SJCRH30 (cell line): ENCODE measurements around the gene GOLGA6L10. TPM values are rescaled to one million over a fixed set of nuclear protein-coding genes. Genes with fewer than 3 reads are reported as not detected.
A peak's percentile ranks its signal among the peaks of the same experiment; 100 is the strongest.
"Not testable (repeated sequence)": the region's sequence is repeated elsewhere in the genome, so short reads cannot be mapped to it uniquely, and the experiment has no call there.

Experiments used
- DNase-seq, 2 experiments: peaks; one replicate each; pipeline ENCODE4 v3.0.0-alpha.2; 2015 to 2020
- H3K27ac ChIP-seq: fragments of 250-450 bp; sonication (Bioruptor Pico); 2 replicates; pipeline ENCODE4 v1.5.1; 2020; ENCODE audit warnings: mild to moderate bottlenecking, moderate library complexity
- H3K27me3 ChIP-seq: fragments of 250-450 bp; sonication (Bioruptor Pico); 2 replicates; pipeline ENCODE4 v1.5.1; 2020; ENCODE audit warnings: mild to moderate bottlenecking, moderate library complexity
- H3K36me3 ChIP-seq: fragments of 250-450 bp; sonication (Bioruptor Pico); 2 replicates; pipeline ENCODE4 v1.5.1; 2020; ENCODE audit warnings: mild to moderate bottlenecking, moderate library complexity
- H3K4me1 ChIP-seq: fragments of 250-450 bp; sonication (Bioruptor Pico); 2 replicates; pipeline ENCODE4 v1.5.1; 2020; ENCODE audit warnings: mild to moderate bottlenecking, moderate library complexity
- H3K4me3 ChIP-seq: fragments of 250-450 bp; sonication (Bioruptor Pico); 2 replicates; pipeline ENCODE4 v1.5.1; 2020; ENCODE audit warnings: mild to moderate bottlenecking, moderate library complexity
- H3K9me3 ChIP-seq: fragments of 250-450 bp; sonication (Bioruptor Pico); replicated peaks from 2 replicates; pipeline ENCODE4 v1.5.1; 2020; ENCODE audit warnings: mild to moderate bottlenecking, moderate library complexity
- total RNA-seq: library from RNA; depleted of rRNA; stranded (reverse); fragments of >200 nt; shearing (Covaris generic); gene quantifications from 2 replicates; pipeline ENCODE4 v1.2.3, GENCODE V29; 2014

The GOLGA6L10 gene
- total RNA-seq, 1 experiment from 2014 or later, result 0.10 TPM

DNA sequence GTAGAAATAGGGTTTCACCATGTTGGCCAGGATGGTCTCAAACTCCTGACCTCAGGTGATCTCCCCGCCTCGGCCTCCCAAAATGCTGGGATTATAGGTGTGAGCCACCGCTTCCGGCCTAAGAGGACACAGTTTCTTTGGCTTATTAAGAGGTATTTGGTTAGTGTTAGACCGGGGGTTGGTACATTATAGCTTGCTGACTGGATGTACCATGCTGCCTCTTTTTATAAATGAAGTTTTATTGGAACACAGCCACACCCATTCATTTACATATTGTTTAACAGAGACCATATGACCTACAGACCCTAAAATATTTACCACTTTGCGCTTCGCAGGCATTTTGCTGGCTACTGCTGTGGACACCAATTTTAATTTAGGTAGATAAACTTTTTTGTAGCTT lies 11.3 kb upstream of the GOLGA6L10 start:
- not testable (repeated sequence) for H3K27ac ChIP-seq, H3K36me3 ChIP-seq, DNase-seq, H3K27me3 ChIP-seq, H3K4me3 ChIP-seq, H3K4me1 ChIP-seq, H3K9me3 ChIP-seq

DNA sequence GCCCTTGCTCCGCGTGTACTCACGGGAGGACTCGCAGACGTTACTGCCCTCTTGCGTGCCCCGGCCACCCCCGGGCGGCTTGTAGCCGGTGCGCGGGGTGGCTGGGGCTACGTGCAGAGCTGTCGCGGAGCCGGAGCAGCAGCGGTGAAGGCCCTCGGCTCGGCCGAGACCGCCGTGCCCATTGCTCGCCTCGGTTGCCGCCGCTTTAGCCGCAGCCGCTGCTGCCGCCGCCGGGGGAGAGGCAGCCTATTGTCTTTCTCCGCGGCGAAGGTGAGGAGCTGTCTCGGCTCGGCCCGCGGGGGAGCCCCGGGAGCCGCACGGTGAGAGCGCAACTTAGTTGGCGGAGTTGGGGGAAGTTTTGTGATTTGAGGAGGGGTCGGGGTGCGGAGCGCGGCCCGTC lies 5.8 kb upstream of the GOLGA6L10 start:
- H3K4me1 ChIP-seq, H3K9me3 ChIP-seq, H3K27ac ChIP-seq, DNase-seq, H3K36me3 ChIP-seq, H3K27me3 ChIP-seq: not testable (repeated sequence)
- peak overlapping the region; percentile 39; the same call in 1 of the 2 replicates for H3K4me3 ChIP-seq

DNA sequence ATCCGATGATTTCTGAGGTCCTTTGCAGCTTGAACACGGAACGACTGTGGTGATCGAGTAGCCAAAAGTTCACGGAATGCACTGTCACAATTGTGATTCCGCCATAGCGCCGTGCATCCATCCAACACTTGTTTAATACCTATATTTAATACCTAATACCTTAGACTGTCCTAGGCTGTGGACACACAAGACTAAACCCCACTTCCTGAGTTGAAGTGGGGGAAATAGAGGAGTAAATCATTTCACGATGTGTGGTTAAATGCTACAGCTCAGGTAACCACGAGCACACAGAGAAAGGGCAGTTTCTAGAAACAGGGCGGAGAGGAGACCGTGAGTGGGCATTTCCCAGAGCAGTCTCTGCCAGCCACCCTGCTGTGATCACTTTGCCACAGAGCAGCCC lies 5.3 kb upstream of the GOLGA6L10 start:
- H3K36me3 ChIP-seq, H3K27ac ChIP-seq, H3K4me3 ChIP-seq, DNase-seq, H3K9me3 ChIP-seq, H3K4me1 ChIP-seq, H3K27me3 ChIP-seq: not testable (repeated sequence)

DNA sequence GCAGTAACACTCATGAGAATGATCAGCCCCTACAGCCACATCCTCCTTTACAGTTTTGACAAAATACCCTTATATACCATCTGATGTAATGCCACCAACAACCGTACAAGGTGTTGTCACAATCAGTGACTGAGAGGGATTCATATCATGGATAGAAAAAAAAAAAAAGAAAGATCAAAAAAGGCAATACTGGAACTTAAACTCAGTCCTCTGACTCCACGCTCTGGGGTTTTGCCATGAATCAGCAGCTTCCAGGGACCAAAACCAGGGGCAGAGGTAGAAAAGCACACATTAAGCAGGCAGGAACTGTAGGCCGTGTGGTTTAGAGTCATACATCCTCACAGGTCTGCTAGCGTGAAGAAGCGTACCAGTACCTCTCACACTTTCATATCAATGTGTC lies 1.6 kb downstream of the GOLGA6L10 start:
- not testable (repeated sequence) for H3K27ac ChIP-seq, H3K4me1 ChIP-seq, H3K9me3 ChIP-seq, H3K4me3 ChIP-seq, H3K36me3 ChIP-seq, H3K27me3 ChIP-seq, DNase-seq

DNA sequence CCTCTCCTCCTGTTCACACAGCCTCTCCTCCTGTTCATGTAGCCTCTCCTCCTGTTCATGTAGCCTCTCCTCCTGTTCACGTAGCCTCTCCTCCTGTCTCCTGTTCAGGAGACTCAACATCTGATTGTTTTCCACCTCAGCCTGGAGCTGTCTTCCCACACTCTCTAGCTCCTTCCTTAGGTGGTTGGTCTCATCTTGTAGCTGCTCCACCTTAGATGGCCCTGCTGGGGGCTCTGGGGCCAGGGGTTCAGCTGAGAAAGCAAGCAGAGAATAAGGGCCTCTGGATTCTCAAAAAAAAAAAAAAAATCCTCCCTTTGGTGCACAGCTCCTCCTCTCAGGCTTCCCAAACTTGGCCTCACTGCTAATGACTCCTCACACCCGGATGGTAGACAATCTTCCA lies 4.1 kb downstream of the GOLGA6L10 start:
- H3K4me1 ChIP-seq, H3K27me3 ChIP-seq, DNase-seq, H3K9me3 ChIP-seq, H3K36me3 ChIP-seq, H3K4me3 ChIP-seq, H3K27ac ChIP-seq: not testable (repeated sequence)

DNA sequence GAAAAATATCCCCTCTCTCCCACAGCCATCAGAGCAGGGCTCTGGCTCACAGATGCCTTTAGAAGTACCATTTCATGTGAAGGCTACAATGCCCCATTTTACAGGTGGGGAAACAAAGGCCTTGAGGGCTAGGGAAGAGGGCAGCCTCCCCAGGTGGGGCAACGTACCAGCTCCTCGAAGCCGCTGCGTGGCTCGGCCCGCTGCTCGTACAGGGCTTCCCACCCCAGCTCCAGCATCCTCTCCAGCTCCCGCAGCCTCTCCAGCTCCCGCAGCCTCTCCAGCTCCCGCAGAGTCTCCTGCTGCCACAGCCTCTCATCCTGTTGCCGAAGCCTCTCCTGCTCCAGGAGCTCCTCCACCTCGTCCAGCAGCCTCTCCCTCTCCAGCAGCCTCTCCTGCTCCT lies 4.9 kb downstream of the GOLGA6L10 start:
- not testable (repeated sequence) for H3K9me3 ChIP-seq, H3K4me3 ChIP-seq, H3K4me1 ChIP-seq, H3K27me3 ChIP-seq, H3K36me3 ChIP-seq, DNase-seq, H3K27ac ChIP-seq

DNA sequence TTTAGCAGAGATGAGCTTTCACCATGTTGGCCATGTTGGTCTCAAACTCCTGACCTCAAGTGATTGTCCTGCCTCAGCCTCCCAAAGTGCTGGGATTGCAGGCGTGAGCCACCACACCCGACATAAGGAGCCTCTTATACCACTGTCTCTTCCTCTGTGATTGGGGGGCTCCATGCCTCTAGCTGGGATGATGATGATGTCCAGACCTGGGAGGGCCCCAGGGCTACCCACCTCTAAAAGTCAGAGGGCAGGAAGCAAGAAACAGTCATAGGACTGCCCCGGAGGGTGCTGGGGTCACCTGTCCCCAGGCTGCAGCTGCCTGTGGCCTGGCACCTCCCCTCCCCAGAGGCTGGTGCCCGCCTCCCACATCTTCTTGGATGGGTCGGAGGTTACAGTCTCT lies 5.4 kb downstream of the GOLGA6L10 start:
- H3K4me1 ChIP-seq, DNase-seq, H3K27ac ChIP-seq, H3K4me3 ChIP-seq, H3K9me3 ChIP-seq, H3K36me3 ChIP-seq, H3K27me3 ChIP-seq: not testable (repeated sequence)

DNA sequence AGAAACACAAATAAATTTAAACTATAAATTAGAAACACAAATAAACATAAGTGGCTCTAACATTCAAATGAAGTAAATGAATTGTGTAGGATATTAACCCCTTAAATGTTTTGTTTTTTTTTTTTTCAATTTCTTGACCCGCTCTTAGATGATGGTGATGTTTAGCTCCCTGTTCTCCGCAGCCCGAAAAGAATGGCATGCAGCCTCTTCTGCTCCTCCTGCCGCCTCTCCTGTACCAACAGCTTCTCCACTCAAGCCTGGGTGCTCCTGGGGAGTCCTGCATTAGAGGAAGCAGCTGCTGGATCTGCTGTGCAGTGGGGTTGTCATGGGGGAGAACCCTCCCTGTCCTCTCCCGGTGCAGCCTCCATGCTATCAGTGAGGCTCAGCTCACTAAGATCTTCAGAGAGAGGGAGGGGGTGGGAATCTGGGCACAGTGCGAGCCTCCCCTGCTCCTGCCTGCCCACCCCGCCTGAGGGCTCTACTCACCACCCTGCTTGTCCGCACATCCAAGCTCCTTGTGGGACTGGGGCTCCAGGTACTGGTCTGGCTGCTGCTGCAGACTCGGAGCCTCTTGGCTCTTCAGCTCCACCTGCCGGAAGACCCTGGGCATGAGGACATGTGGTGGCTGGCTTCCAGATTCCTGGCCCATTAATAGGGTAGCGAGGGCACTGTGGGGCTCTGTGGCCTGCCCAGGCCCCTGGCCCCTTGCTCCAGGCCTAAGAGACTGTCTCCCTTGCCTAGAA lies 6.5 kb downstream of the GOLGA6L10 start:
- not testable (repeated sequence) for H3K27me3 ChIP-seq, H3K4me1 ChIP-seq, H3K36me3 ChIP-seq, H3K4me3 ChIP-seq, H3K9me3 ChIP-seq, H3K27ac ChIP-seq
- peak in 1 of 2 experiments; percentile 57 for DNase-seq

DNA sequence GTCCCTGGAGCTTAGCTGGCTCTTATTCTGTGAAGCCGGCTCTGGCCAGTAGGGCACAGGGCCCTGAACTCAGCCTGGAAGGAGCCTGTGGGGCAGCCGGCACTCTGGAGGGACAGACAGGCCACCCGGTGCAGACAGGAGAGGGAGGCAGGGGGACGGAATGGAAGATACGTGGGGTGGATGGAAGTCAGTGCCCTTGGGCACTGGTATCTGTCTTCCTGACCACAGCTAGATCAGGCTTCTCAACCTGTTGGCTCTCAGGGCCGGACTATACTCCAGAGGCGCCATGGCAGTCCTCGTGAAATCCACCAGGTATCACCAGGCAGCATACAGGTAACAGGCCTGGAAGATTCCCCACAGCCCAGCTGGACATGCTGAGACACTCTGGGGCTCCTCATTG lies 10.7 kb downstream of the GOLGA6L10 start:
- H3K4me3 ChIP-seq, H3K27me3 ChIP-seq, DNase-seq, H3K4me1 ChIP-seq, H3K36me3 ChIP-seq, H3K27ac ChIP-seq, H3K9me3 ChIP-seq: not testable (repeated sequence)

DNA sequence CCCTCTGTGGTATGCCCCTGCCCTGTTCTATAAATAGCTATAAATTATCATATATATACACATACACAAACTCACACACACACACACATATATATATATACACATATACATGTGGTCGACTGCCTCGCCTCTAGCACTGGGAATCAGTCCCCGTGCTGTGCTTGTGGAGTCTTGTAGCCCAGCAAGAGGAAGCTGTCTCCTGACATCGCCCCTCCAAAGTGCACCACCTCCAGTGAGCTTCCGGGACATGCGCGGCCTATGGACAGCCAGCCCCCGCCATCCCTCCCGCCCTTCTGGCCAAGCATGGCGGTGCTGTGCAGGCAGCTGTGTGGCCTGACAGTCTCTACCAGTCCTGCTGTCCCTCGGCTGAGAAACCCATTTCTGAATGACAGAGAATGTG lies 11.2 kb downstream of the GOLGA6L10 start:
- DNase-seq, result peak in 1 of 2 experiments; percentile 0
- not testable (repeated sequence) for H3K27me3 ChIP-seq, H3K4me3 ChIP-seq, H3K4me1 ChIP-seq, H3K27ac ChIP-seq, H3K9me3 ChIP-seq, H3K36me3 ChIP-seq

DNA sequence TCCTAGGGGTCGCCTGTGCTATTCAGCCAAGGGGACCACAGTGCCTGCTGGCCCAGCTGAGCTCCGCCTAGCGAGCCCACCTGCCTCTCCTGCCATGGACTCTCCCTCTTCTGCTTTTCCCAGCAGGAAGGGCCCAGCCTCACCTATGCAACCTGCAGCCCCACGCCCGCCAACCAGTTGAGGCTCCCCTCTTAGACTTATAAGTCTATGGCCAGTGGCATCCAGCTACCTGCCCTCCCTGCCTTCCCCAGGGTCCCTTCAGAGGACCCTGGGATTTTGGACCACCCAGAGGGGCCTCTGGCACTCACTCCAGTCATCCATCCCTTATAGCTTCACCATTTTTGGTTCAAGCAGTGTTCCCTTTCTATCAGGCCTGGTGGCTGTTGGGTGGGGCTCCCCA lies 12.2 kb downstream of the GOLGA6L10 start:
- DNase-seq, result peak in 1 of 2 experiments; percentile 1
- not testable (repeated sequence) for H3K36me3 ChIP-seq, H3K9me3 ChIP-seq, H3K27ac ChIP-seq, H3K27me3 ChIP-seq, H3K4me3 ChIP-seq, H3K4me1 ChIP-seq

DNA sequence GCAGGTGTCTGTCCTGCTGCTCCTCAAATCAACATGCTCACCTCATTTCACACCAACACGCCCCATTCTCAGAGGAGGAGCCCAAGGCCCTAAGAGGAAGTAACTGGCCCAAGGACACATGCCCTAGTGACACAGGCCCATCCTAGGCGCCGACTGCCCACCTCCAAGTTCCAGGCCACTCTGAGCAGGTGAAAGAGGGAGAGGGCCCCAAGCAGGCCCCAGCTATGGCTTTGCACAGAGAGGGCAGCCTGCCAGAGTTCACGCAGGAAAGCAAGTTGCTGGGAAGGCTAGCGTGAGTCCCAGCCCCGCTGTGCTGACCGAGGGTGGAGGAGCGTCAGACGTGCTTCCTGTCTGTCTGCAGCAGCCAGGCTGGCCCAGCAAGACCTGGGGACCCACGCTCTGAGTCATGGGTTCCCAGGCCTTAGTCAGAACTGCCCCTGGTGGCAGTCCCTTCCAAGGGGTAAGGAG lies 13.1 kb downstream of the GOLGA6L10 start:
- not testable (repeated sequence) for H3K27me3 ChIP-seq, H3K27ac ChIP-seq
- DNase-seq, result peak; percentile 10 to 20

DNA sequence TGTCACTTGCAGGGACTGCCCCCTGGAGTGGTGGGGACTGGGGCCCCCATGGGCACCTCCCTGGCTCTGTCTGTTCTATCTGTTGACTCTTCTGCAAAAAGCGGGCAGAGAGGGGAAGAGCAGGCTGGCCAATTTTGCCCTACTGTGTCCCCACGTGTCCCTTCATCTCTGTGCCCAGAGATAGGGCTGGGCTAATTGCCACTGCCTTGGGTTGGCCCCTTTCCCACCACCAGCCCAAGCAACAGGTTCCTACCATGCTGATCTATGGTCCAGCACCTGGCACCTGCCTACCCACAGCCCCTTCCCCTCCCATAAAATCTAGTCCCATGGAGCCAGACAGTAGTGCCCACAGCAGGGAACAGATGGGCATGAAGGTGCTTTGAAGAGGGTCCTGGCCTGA lies 14.3 kb downstream of the GOLGA6L10 start:
- H3K36me3 ChIP-seq, H3K4me1 ChIP-seq, H3K27me3 ChIP-seq, H3K4me3 ChIP-seq, H3K27ac ChIP-seq, H3K9me3 ChIP-seq: not testable (repeated sequence)
- DNase-seq, result peak in 1 of 2 experiments; percentile 1

More for the DNA sequence above, 13.1 kb downstream of the GOLGA6L10 start:
- H3K4me1 ChIP-seq, H3K36me3 ChIP-seq, H3K9me3 ChIP-seq, H3K4me3 ChIP-seq: not testable (repeated sequence)

DNA sequence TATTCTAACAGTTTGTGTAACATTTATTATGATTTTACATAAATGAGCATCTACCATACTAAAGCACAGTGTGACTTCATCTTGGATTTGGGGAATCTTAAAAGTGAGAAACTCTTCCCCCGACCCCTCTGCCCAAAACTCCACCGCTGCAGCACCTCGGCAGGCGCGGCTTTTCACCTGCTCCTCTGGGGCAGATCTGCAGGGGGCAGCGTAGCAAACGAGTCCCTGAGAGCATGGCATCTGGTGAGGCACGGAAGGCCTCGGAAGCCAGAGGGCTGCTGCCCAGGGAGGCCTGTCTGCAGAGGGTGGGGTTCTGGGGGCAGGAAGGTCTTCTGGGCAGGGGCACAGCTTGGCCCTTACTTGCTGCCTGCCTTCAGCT lies 14.7 kb downstream of the GOLGA6L10 start:
- not testable (repeated sequence) for H3K4me3 ChIP-seq, H3K27ac ChIP-seq, H3K36me3 ChIP-seq, H3K27me3 ChIP-seq, H3K9me3 ChIP-seq, H3K4me1 ChIP-seq
- DNase-seq, result peak in 1 of 2 experiments; percentile 1

DNA sequence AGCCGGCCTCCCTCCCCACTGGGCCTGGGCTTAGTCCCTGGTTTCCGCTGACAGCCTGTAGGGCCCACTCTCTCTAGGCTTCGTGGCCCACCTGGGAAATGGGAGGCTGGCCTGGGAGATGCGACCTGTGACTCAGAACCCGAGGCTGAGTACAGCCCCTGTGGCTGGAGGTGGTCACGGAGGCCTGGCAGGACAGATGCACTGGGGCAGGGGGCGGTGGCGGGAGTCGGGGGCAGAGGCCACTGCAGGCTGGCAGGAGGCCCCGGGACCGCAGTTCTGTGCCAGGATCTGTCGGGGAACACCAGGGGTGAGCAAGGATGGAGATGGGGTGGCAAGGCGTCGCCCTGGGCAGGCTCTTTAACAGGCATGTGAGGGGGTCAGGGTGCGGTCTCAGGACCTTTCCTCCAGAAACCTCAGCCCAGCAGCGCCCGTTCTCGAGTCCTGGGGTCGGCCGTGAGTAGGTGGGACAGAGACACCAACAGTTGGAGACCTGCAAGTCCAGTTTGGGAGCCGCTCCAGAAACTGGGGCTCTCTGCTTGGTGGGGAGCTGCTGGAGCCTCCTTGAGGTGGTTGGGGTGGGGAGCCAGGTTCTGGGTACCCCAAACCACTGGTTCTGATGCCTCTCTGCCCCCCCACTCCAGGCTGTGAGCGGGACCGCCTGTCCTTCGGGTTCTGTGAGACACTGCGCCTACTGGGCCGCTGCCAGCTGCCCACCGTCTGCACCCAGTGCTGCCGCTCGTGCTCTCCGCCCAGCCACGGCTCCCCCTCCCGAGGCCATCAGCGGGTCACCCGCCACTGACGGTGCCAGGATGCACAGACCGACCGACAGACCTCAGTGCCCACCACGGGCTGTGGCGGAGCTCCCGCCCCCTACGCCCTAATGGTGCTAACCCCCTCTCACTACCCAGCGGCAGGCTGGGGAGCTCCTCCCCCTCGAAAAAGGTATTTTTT lies 15.4 kb downstream of the GOLGA6L10 start:
- not testable (repeated sequence) for H3K36me3 ChIP-seq, H3K4me1 ChIP-seq, H3K27me3 ChIP-seq, H3K9me3 ChIP-seq, H3K27ac ChIP-seq, H3K4me3 ChIP-seq
- DNase-seq, result peak in 1 of 2 experiments; percentile 2
